ENCODE data around the gene TMPRSS4. TPM values are rescaled to one million over a fixed set of nuclear protein-coding genes. Genes with fewer than 3 reads are reported as not detected.

The TMPRSS4 gene
- total RNA-seq, 1 donor from 2014 or later, result 16.8 TPM

DNA sequence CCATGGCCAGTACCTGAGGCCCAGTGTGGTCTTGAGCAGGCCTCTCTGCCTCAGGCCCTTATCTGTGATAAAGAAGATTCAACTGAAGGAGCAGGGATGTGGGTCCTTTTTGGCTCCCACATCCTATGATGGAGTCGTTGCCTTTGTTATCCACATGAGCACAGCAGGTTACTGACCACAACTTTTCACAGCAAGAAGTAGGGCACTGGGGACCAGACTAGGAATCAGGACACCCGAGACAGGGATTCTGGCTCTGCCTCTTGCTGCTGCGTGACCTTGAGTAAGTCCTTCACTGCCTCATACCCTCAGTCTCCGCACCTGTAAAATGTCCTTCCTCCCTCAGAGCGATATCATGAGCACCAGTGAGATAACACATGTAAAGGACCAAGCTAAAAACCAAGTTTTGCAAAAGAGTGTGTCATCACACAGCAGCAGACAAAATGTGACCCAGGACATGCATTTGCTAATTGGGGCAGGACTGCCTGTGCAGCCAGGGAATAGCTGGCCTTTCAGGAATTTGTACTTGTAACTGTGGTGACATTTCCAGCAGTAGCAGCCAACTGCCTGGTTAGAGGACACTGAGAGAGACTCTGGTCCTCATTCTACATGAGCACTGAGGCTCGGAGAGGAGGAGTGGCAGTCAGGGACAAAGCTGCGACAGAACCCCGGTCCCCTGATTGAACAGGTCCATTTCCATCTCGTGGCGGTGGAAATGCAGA lies 23.1 kb downstream of the TMPRSS4 start:
- Histone ChIP-seq H3K36me3 (ENCODE audit: control insufficient read depth, insufficient read depth, low read length) (no peaks in the 10 kb centered on the region), H3K4me3 (ENCODE audit: low read depth, low read length) (no peak overlapping the region), H3K27me3 (ENCODE audit: control insufficient read depth, insufficient read depth, low read length) (peaks cover 9% of the 10 kb centered on the region)
- TF ChIP-seq, protein P1, sequence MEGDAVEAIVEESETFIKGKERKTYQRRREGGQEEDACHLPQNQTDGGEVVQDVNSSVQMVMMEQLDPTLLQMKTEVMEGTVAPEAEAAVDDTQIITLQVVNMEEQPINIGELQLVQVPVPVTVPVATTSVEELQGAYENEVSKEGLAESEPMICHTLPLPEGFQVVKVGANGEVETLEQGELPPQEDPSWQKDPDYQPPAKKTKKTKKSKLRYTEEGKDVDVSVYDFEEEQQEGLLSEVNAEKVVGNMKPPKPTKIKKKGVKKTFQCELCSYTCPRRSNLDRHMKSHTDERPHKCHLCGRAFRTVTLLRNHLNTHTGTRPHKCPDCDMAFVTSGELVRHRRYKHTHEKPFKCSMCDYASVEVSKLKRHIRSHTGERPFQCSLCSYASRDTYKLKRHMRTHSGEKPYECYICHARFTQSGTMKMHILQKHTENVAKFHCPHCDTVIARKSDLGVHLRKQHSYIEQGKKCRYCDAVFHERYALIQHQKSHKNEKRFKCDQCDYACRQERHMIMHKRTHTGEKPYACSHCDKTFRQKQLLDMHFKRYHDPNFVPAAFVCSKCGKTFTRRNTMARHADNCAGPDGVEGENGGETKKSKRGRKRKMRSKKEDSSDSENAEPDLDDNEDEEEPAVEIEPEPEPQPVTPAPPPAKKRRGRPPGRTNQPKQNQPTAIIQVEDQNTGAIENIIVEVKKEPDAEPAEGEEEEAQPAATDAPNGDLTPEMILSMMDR (IDR thresholded peaks at IDR 0.05; ENCODE audit: insufficient read depth, low read length, poor library complexity, severe bottlenecking), result no peak
- DNase-seq (ENCODE audit: low read depth), result no peak

DNA sequence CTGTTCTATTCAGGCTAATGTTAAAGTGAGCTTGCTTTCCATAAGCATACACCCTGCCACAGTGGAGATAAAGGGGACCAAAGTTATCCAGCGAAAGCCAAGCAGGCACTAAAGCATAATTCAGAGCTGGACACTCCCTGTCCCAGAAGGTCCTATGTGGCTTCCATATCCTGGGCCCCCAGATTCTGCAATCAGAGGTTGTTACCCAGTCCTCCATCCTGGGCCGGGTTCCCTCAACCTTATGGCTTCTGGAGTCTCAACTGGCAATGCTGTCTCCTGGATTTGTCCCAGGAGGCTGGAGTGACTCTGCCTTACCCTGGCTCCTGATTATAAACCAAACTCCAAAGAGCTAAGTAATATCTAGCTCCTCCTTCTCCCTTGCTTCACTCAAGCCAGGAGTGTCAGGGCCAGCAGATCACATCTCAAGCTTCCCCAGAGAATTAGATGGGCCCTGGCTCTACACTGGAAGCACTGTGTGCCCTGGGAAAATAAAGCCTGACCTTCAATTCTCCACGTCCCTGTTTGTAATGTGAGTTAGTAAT lies 23.9 kb downstream of the TMPRSS4 start:
- peaks cover 9% of the 10 kb centered on the region for H3K27me3 ChIP-seq (ENCODE audit: control insufficient read depth, insufficient read depth, low read length)
- no peaks in the 10 kb centered on the region for H3K36me3 ChIP-seq (ENCODE audit: control insufficient read depth, insufficient read depth, low read length)
- DNase-seq (ENCODE audit: low read depth), result no peak
- TF ChIP-seq, protein P1 (IDR thresholded peaks at IDR 0.05; ENCODE audit: insufficient read depth, low read length, poor library complexity, severe bottlenecking), result no peak
- no peak overlapping the region for H3K4me3 ChIP-seq (ENCODE audit: low read depth, low read length)

DNA sequence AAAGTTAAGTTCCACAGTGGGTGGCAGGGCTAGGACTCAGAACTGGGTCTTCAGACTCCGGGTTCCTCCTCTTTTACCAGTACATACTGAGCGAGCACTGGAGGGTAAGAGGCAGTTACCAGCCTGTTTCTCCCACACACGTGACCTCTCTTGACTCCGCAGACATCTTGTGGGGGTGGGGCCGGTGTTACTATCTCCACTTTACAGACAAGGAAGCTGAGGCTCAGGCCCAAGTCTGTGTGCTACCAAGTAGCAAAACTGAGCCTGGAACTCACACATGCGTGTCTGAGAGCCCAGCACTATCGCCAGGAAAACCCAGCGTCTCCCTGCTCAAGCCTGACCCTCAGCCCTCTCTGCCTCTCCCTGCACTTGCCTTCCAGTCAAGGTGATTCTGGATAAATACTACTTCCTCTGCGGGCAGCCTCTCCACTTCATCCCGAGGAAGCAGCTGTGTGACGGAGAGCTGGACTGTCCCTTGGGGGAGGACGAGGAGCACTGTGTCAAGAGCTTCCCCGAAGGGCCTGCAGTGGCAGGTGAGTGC lies 25.9 kb downstream of the TMPRSS4 start:
- H3K4me3 ChIP-seq (ENCODE audit: low read depth, low read length), result no peak overlapping the region
- H3K27me3 ChIP-seq (ENCODE audit: control insufficient read depth, insufficient read depth, low read length), result peaks cover 9% of the 10 kb centered on the region
- no peak for DNase-seq (ENCODE audit: low read depth)
- TF ChIP-seq, protein P1 (IDR thresholded peaks at IDR 0.05; ENCODE audit: insufficient read depth, low read length, poor library complexity, severe bottlenecking), result no peak
- H3K36me3 ChIP-seq (ENCODE audit: control insufficient read depth, insufficient read depth, low read length), result no peaks in the 10 kb centered on the region

DNA sequence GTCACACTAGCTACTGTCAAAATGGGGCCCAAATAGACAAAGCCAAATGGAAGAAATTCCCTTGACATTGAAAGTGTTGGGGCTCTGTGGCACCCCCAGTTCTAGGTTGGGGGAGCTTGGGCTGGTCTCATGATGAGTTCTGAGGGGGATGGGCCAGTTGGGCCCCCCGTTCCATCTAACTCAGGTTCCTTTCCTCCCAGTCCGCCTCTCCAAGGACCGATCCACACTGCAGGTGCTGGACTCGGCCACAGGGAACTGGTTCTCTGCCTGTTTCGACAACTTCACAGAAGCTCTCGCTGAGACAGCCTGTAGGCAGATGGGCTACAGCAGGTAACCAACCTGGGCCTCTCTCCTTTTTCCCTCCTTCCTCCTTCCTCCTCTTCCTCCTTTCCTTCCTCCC lies 27.6 kb downstream of the TMPRSS4 start:
- H3K36me3 ChIP-seq (ENCODE audit: control insufficient read depth, insufficient read depth, low read length), result no peaks in the 10 kb centered on the region
- H3K27me3 ChIP-seq (ENCODE audit: control insufficient read depth, insufficient read depth, low read length), result peaks cover 9% of the 10 kb centered on the region
- no peak overlapping the region for H3K4me3 ChIP-seq (ENCODE audit: low read depth, low read length)
- no peak for DNase-seq (ENCODE audit: low read depth)
- TF ChIP-seq, protein P1 (IDR thresholded peaks at IDR 0.05; ENCODE audit: insufficient read depth, low read length, poor library complexity, severe bottlenecking), result no peak

DNA sequence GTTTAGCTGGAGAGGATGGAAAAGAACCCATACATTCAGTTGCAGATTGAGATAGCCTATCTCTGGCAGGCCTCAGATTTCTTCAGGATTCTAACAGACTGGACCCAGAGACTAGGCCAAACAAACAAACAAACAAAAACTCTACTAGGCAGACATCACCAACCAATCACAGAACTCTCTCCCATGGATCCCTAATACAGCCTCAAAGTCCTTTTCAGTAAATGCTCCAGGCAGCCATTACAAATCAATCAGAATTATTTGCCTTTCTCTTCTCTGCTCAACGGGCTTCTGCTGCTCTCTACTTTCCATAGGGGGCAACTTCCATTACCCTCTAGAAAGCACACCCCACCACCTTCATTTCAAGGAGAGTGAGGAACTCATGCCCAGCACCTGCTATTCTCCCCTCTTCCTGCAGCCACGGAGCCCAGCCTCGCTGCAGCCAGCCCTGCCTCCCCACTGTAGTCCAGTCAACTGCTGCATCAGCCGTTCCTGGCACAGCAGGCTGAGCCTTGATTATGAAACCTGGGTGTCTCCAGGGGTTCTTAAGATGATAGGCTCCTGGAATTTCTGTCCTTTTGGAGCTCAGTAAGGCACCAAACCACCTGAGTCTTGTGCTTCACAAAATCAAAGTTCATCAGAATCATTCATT lies 28.9 kb downstream of the TMPRSS4 start:
- TF ChIP-seq, protein P1 (IDR thresholded peaks at IDR 0.05; ENCODE audit: insufficient read depth, low read length, poor library complexity, severe bottlenecking), result no peak
- H3K27me3 ChIP-seq (ENCODE audit: control insufficient read depth, insufficient read depth, low read length), result peaks cover 2% of the 10 kb centered on the region
- H3K36me3 ChIP-seq (ENCODE audit: control insufficient read depth, insufficient read depth, low read length), result no peaks in the 10 kb centered on the region
- DNase-seq (ENCODE audit: low read depth), result no peak
- no peak overlapping the region for H3K4me3 ChIP-seq (ENCODE audit: low read depth, low read length)
